ENCODE results near the gene KRTAP19-1.
A peak's percentile ranks its signal among the peaks of the same experiment; 100 is the strongest.
"Not testable (repeated sequence)": the region's sequence is repeated elsewhere in the genome, so short reads cannot be mapped to it uniquely, and the experiment has no call there.

The KRTAP19-1 gene

GRCh38 chr21:30480145-30480544, at the start of gene KRTAP19-1:
Gene KRTAP19-1 (minus strand): TSS chr21:30480367. CDS start chr21:30480317, 50 bp downstream.
- Mint-ChIP-seq H3K4me3 (no peak within 1 kb of the TSS), H3K27ac (no peak within 1 kb of the TSS), H3K27me3 (peaks cover 5% of the 10 kb centered on the region)

GRCh38 chr21:30518876-30519275, 38.7 kb upstream of the KRTAP19-1 start:
- no peaks in the 10 kb centered on the region for H3K4me1 Mint-ChIP-seq
- H3K9me3 Mint-ChIP-seq: peaks cover 6% of the 10 kb centered on the region
- H3K27me3 Mint-ChIP-seq: peaks cover 3% of the 10 kb centered on the region
- no peaks in the 10 kb centered on the region for H3K36me3 Mint-ChIP-seq
- H3K27ac Mint-ChIP-seq: no peak overlapping the region
- no peak overlapping the region for H3K4me3 Mint-ChIP-seq

More at GRCh38 chr21:30480145-30480544, at the start of gene KRTAP19-1:
- Mint-ChIP-seq H3K36me3 (no peaks in the 10 kb centered on the region), H3K4me1 (no peaks in the 10 kb centered on the region), H3K9me3 (peaks cover 5% of the 10 kb centered on the region)

GRCh38 chr21:30515681-30516080, 35.5 kb upstream of the KRTAP19-1 start:
- Mint-ChIP-seq H3K27me3 (peaks cover 3% of the 10 kb centered on the region), H3K4me1 (no peaks in the 10 kb centered on the region), H3K4me3 (no peak overlapping the region), H3K36me3 (no peaks in the 10 kb centered on the region), H3K9me3 (peaks cover 6% of the 10 kb centered on the region), H3K27ac (no peak overlapping the region)

GRCh38 chr21:30505621-30506205, 25.5 kb upstream of the KRTAP19-1 start:
- H3K27ac Mint-ChIP-seq, H3K9me3 Mint-ChIP-seq, H3K4me3 Mint-ChIP-seq: not testable (repeated sequence)

GRCh38 chr21:30502041-30502440, 21.9 kb upstream of the KRTAP19-1 start, which contains the start of gene KRTAP19-5:
Gene KRTAP19-5 (minus strand): TSS chr21:30502141. CDS start chr21:30502090, 51 bp downstream.
- Mint-ChIP-seq H3K4me3 (no peak within 1 kb of the TSS), H3K4me1 (no peaks in the 10 kb centered on the region), H3K9me3 (no peaks in the 10 kb centered on the region), H3K36me3 (no peaks in the 10 kb centered on the region), H3K27me3 (peaks cover 3% of the 10 kb centered on the region), H3K27ac (peak within 1 kb of the TSS; percentile 19)

More at GRCh38 chr21:30505621-30506205, 25.5 kb upstream of the KRTAP19-1 start:
- not testable (repeated sequence) for H3K4me1 Mint-ChIP-seq, H3K36me3 Mint-ChIP-seq, H3K27me3 Mint-ChIP-seq

GRCh38 chr21:30497065-30497464, 16.9 kb upstream of the KRTAP19-1 start, which contains the start of gene KRTAP19-4:
Gene KRTAP19-4 (minus strand): TSS chr21:30497165. CDS start chr21:30497110, 55 bp downstream.
- no peak within 1 kb of the TSS for H3K27ac Mint-ChIP-seq
- no peaks in the 10 kb centered on the region for H3K9me3 Mint-ChIP-seq
- H3K4me3 Mint-ChIP-seq: no peak within 1 kb of the TSS
- peaks cover 3% of the 10 kb centered on the region for H3K27me3 Mint-ChIP-seq
- no peaks in the 10 kb centered on the region for H3K36me3 Mint-ChIP-seq
- H3K4me1 Mint-ChIP-seq: no peaks in the 10 kb centered on the region

GRCh38 chr21:30491963-30492428, 11.8 kb upstream of the KRTAP19-1 start, which contains the start of gene KRTAP19-3:
Gene KRTAP19-3 (minus strand): TSS chr21:30492013. CDS start chr21:30491957, 56 bp downstream.
- Mint-ChIP-seq H3K27me3 (no peaks in the 10 kb centered on the region), H3K36me3 (no peaks in the 10 kb centered on the region), H3K4me1 (no peaks in the 10 kb centered on the region)

GRCh38 chr21:30487336-30487735, 7.2 kb upstream of the KRTAP19-1 start, which contains the start of gene KRTAP19-2:
Gene KRTAP19-2 (minus strand): TSS chr21:30487436. CDS start chr21:30487348, 88 bp downstream.
- Mint-ChIP-seq H3K4me1 (no peaks in the 10 kb centered on the region), H3K4me3 (no peak within 1 kb of the TSS), H3K9me3 (peaks cover 6% of the 10 kb centered on the region), H3K27ac (no peak within 1 kb of the TSS), H3K36me3 (no peaks in the 10 kb centered on the region), H3K27me3 (no peaks in the 10 kb centered on the region)

More at GRCh38 chr21:30491963-30492428, 11.8 kb upstream of the KRTAP19-1 start, which contains the start of gene KRTAP19-3:
- no peak within 1 kb of the TSS for H3K27ac Mint-ChIP-seq
- no peak within 1 kb of the TSS for H3K4me3 Mint-ChIP-seq
- peaks cover 6% of the 10 kb centered on the region for H3K9me3 Mint-ChIP-seq

GRCh38 chr21:30486180-30486579, 6.0 kb upstream of the KRTAP19-1 start:
- H3K36me3 Mint-ChIP-seq: no peaks in the 10 kb centered on the region

GRCh38 chr21:30482130-30482529, 2.0 kb upstream of the KRTAP19-1 start:
- Mint-ChIP-seq H3K4me1 (no peaks in the 10 kb centered on the region), H3K9me3 (no peaks in the 10 kb centered on the region), H3K27me3 (peaks cover 5% of the 10 kb centered on the region), H3K4me3 (no peak overlapping the region), H3K36me3 (no peaks in the 10 kb centered on the region), H3K27ac (no peak overlapping the region)

More at GRCh38 chr21:30486180-30486579, 6.0 kb upstream of the KRTAP19-1 start:
- H3K27ac Mint-ChIP-seq: no peak overlapping the region
- H3K4me1 Mint-ChIP-seq: no peaks in the 10 kb centered on the region
- H3K27me3 Mint-ChIP-seq: no peaks in the 10 kb centered on the region
- no peak overlapping the region for H3K4me3 Mint-ChIP-seq
- H3K9me3 Mint-ChIP-seq: peaks cover 6% of the 10 kb centered on the region

- H3K9me3 Mint-ChIP-seq: peaks cover 5% of the 10 kb centered on the region
These were observed 908 bp downstream of the KRTAP19-1 start for GRCh38 chr21:30479259-30479658.

GRCh38 chr21:30478004-30478403, 2.2 kb downstream of the KRTAP19-1 start:
- Mint-ChIP-seq H3K36me3 (no peaks in the 10 kb centered on the region), H3K27me3 (peaks cover 5% of the 10 kb centered on the region)

More at GRCh38 chr21:30479259-30479658, 908 bp downstream of the KRTAP19-1 start:
- Mint-ChIP-seq H3K4me3 (no peak overlapping the region), H3K27ac (no peak overlapping the region), H3K27me3 (peaks cover 5% of the 10 kb centered on the region), H3K4me1 (no peaks in the 10 kb centered on the region), H3K36me3 (no peaks in the 10 kb centered on the region)

GRCh38 chr21:30468900-30469714, 11.1 kb downstream of the KRTAP19-1 start:
- peaks cover 9% of the 10 kb centered on the region for H3K9me3 Mint-ChIP-seq
- peaks cover 2% of the 10 kb centered on the region for H3K36me3 Mint-ChIP-seq
- no peak overlapping the region for H3K4me3 Mint-ChIP-seq
- no peak overlapping the region for H3K27ac Mint-ChIP-seq
- peaks cover 9% of the 10 kb centered on the region for H3K27me3 Mint-ChIP-seq
- no peaks in the 10 kb centered on the region for H3K4me1 Mint-ChIP-seq

More at GRCh38 chr21:30478004-30478403, 2.2 kb downstream of the KRTAP19-1 start:
- no peak overlapping the region for H3K4me3 Mint-ChIP-seq
- no peaks in the 10 kb centered on the region for H3K4me1 Mint-ChIP-seq
- peaks cover 5% of the 10 kb centered on the region for H3K9me3 Mint-ChIP-seq
- H3K27ac Mint-ChIP-seq: no peak overlapping the region

- H3K27ac Mint-ChIP-seq: no peak overlapping the region
These were observed 16.5 kb downstream of the KRTAP19-1 start for GRCh38 chr21:30463713-30464112.

GRCh38 chr21:30448514-30448913, 31.7 kb downstream of the KRTAP19-1 start:
- Mint-ChIP-seq H3K36me3 (no peaks in the 10 kb centered on the region), H3K4me3 (no peak overlapping the region)

More at GRCh38 chr21:30463713-30464112, 16.5 kb downstream of the KRTAP19-1 start:
- peaks cover 2% of the 10 kb centered on the region for H3K36me3 Mint-ChIP-seq
- H3K27me3 Mint-ChIP-seq: peaks cover 9% of the 10 kb centered on the region
- no peaks in the 10 kb centered on the region for H3K9me3 Mint-ChIP-seq
- no peak overlapping the region for H3K4me3 Mint-ChIP-seq
- H3K4me1 Mint-ChIP-seq: no peaks in the 10 kb centered on the region

More at GRCh38 chr21:30448514-30448913, 31.7 kb downstream of the KRTAP19-1 start:
- no peaks in the 10 kb centered on the region for H3K4me1 Mint-ChIP-seq
- H3K9me3 Mint-ChIP-seq: no peaks in the 10 kb centered on the region
- H3K27ac Mint-ChIP-seq: no peak overlapping the region
- no peaks in the 10 kb centered on the region for H3K27me3 Mint-ChIP-seq
